COLO668 (cell line): ENCODE data around the gene PLXNA2.

Experiments used
- DNase-seq: peaks from one replicate; lab custom pipeline; 2025; ENCODE audit not compliant: unreplicated experiment; lab: John Stamatoyannopoulos, UW

The PLXNA2 gene

DNA sequence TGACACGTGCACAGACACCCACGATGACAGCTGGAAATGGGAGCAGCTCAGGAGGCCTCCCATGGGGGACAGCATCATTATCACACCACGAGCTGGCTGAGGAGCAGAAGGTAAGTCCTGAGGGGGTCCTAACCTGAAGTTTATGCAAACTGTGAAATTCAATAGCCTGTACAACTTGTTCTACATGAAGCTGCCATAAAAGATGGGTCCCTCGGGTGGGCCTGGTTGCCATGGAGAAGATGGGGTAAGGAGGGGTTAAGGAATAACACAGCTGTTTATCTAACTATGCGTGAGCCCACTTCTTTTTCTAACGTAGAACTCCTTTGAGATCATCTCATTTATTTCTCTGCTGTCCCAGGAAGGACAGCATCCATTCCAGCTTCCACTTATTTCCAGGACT, 169.8 kb downstream of the PLXNA2 start:
- no peak for DNase-seq

DNA sequence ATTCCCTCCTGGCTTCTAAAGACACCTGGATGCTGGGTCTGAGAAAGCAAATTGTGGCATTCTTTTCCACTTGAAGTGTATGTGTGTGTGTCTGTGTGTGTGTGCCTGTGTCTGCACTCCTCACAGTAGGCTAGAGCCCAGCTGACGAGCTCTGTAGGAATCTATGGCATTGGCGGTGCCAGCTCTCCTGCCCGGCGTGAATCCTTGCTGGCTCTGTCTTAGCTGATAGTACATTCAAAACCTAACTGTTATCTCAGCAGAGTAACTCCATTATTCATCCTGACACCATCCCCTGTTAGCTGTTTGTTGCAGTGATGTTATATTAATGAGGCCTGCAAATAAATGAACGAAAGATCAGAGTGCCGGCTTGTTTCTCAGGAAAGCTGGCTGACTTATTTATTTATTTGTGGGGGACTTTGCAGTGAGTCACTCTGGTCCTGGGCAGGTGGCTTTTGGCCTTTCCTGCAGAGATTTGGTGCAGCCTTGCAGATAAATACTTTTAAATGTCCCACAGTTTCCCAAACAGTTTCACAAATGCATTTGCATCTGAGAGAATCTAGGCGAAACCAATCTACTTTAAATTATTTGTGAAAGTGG, 172.7 kb downstream of the PLXNA2 start:
- DNase-seq: no peak

DNA sequence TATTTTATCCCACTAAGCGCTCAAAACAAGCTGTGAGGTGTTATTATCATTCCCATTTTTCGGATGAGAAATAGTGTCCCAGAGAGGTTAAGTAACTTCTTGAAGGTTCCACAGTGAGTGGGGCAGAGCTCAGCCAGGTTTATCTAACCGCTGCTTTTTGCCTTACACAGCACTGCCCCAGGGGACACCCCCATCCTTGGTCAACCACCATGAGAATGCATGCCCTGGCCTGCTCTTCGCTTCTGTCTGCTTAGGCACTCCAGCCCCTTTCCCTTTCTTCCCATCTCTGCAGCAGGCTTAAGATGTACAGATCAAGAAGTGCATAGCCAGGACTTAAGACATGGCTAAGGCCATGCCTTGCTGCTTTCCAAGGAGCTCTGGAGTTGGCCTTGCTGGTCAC, 174.3 kb downstream of the PLXNA2 start:
- DNase-seq: no peak

DNA sequence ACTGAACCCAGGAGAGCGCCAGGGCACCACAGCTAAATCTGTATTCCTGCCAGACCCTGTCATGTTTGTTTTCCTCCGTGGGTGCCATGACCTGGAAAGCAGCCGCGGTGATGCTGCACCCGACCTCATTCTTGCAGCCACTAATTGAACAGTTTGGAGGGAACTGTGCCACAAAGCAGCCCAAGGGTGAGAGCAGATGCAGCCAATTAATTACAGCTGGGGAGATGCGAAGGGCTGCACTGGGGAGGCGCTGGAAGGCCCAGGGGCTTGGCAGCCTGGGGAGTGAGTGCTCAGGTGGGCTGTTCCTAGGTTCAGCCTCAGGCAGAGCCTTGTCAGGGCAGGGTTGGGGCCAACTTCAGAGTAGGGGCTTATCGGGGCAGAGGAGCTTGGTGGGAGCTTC, 174.9 kb downstream of the PLXNA2 start:
- DNase-seq: no peak

DNA sequence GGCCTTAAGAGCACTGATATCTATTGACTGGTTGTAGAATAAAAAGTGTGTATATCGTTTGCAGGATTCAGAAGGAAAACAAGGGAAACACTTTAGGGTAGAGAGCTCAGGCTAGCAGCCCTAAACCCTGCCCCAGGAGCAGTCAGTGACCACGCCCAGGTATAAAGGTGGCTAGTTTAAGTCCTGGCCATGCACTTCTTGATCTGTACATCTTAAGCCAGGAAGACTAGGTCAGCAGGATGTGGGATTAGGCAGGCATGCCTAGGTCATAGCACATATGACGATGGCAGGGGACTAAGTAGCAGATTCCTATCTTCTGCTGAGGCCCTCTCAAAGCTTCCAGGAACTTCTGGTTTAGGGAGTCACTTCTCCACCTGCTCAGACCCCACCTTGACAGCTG, 175.3 kb downstream of the PLXNA2 start:
- no peak for DNase-seq

DNA sequence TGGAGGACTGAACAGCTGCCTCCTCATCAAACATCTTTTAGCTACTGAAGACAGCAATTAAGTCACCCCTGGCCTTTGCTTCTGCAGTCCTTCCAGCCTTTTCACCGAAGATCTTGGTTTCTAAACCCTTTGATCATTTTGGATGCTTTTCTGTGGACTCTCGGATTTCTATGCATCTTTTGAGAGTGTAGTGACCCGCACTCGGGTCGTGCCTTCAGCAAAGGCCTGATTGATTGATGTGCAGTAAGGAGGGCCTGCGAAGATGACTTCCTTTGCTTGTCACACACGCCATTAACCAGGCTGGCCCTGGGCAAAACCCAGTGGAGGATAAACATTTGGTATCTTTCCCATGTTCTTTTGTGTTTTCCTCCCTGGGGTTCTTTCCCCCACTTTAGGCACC, 175.8 kb downstream of the PLXNA2 start:
- DNase-seq: no peak

DNA sequence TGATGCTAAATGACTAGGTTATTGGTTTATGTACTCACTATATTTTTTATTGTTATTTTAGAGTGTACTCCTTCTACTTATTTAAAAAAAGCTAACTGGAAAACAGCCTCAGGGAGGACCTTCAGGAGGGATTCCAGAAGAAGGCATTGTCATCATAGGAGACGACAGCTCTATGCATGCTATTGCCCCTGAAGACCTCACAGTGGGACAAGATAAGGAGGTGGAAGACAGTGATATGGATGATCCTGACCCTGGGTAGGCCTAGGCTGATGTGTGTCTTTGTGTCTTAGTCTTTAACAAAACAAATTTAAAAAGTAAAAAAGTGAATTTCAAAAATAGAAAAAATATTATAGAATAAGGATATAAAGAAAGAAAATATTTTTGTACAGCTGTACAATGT, 177.6 kb downstream of the PLXNA2 start:
- DNase-seq: no peak

DNA sequence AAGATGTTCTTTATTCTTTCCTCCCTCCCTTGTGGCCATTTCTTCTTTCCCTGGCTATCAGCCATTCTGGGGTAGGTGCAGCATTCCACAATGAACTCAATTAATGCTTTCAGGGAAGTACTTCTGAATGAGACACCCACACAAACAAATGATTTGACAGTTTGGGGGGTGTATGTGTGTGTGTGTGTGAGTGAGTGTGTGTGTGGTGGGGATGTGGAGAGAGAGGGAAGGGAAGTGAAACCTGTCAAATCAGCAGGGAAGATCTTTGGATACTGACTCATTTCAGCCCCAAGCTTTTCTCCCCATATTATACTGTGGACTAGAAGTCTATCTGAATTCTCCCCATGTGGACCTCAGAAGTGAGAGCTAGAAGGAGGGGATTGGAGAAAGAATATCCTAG, 178.3 kb downstream of the PLXNA2 start:
- no peak for DNase-seq

DNA sequence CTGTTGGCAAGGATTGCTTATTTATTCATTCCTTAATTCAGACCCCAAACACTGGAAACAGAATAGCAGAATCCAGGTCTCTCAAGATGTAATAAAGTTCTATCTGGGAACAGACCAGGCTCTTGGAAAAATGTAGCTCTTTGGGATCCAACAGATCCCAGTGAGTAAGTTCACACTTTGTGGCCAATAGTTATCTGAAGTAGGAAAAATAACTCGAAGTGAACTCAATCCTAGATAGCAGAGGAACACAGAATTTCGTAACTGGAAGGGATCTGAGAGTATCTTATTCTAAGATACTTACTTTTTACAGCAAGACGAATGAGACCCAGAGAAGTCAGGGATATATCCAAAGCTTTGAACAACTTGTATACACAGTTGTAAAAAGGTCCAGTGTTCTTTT, 182.6 kb downstream of the PLXNA2 start:
- no peak for DNase-seq

DNA sequence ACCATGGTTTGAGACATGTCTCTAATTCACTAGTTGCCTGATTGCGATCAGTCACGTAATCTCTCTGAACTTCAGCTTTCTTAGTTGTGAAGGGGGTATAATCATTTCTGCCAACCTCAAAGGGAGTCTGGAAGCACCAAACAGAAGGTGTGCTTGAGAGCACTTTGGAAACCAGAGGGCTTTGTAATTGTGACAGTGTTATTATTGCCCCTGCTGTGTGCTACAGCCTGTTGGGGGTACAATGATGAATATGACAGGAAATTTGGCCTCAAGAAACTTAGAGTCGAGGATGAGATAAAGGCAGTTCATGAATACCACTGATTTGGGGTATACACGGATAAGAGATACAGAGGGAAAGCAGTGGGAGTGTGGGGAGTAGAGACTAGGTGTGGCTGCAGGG, 183.1 kb downstream of the PLXNA2 start:
- no peak for DNase-seq

DNA sequence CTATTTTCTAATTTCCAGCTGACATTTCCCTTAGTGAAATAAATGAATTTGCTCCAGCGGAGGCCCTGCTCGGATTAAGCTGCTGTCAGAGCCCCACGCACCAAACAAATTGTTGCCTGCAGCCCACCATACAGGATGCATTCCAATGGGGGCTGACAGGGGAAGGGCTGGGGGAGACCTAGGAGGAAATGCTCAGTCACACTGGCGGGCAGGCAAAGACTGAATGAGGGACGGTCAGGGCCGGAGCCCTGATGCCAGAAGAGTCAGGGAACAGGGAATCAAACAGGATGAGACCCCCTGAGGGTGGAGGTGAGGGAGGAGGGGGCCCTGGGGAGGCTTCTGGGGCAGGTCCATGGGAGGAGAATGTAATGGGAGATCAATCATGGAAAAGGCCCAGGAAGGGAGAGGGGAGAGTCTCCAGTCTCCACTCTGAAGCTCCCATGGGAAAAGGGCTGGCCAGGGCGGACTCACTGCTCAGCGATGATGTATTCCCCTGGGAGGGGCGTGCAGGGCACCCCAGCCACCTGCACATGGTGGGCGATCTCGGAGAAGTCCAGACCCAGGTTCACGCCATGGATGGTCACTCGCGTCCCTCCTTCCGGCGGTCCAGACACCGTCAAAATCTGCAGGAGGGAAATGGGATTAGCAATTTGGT, 183.8 kb downstream of the PLXNA2 start:
- no peak for DNase-seq

DNA sequence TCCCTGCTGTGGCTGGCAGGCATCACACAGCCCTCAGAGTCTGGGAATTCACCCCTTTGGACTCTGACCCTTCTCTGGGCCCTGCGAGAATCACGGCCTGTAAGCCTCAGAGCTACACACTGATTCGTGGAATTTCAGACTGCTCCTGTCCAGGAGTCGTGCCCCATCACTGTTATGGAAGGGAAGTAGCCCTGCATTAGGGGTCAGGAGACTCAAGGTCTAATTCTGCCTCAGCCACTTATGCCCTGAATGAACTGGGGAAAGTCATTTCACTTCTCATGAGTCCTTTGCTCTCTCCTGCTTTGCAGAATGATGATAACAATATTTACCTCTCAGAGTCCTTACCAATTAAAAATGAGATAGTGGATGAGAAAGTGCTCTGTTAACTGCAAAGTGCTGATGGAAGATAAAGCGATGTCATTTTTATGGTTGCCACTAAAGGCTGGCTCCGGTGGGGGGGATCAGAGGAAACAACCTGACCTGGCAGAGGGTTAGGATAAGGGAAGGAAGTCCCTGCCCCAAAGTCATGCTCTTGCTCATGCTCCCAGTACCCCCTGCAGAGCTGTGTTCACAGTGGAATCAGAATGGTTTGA, 184.7 kb downstream of the PLXNA2 start:
- no peak for DNase-seq

DNA sequence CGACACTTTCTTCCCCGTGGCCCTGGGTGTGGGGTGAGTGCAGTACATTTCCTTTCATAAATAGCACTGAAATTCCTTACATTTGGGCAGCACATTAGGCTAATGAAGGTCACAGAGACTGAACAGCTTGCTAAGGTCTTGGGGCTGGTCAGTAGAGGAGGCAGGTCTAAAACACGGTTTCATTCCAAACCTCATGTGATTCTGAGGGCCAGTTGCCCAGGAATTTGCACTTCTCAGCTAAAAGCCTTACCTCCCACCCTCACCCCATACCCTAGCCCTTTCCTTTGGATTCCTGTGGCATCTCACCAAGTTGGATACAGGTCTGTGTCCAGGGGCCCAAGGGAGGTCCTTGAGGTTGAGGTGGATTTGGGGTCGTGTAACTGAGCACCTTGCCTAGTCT, 185.4 kb downstream of the PLXNA2 start:
- DNase-seq: no peak

DNA sequence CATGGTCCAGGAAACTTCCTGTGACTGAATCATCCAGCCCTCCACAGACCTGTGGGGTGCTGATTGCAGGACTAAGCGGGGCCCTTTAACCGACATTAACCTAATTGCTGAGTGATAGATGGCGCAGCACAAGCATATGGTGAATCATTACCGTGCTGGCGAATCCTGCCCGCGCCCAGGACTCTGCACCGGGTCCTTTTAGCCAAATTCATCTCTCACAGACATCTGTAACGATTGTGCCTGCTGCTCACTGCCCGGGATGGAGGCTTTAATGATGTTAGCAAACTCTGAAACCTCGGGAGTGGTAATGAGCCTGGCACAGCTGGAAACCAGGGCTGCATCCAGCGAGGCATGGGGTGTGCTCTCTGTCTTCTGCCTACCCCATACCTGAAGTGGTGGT, 185.9 kb downstream of the PLXNA2 start:
- no peak for DNase-seq

DNA sequence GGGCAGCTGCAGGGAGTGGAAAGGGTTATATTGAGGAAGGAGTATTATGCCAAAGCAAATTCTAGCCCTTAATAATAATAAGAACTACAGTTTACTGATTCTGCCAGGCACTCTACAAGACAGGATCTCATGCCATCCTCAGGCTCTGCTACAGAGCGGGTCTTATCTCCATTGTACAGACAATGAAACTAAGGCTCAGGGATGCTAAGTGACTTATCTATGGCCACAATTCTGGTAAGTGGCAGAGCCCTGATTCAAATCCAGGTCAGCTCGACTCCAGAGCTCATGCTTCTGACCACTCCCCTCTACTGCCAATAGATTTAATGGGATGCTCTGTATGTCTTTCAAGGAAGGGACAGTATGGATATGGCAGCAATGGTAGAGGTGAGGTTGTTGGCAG, 187.1 kb downstream of the PLXNA2 start:
- no peak for DNase-seq

DNA sequence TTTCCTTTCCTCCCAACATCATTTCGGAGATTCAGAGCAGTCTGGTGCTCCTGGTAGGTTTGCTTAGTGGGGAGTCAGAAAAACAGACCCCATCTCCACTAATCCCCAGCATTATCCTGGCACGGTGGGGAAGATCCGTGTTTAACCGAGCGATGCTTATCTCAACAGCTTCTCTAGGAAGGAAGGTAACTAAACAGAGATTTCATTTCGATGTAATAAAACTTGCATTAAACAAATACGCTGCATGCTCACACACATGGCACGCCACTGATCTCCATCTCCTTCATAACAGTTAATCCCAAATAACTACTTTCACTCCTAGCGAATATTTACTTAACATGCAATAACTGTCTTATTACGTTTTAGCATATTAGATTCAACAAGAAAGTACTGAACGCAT, 188.6 kb downstream of the PLXNA2 start:
- DNase-seq: no peak

DNA sequence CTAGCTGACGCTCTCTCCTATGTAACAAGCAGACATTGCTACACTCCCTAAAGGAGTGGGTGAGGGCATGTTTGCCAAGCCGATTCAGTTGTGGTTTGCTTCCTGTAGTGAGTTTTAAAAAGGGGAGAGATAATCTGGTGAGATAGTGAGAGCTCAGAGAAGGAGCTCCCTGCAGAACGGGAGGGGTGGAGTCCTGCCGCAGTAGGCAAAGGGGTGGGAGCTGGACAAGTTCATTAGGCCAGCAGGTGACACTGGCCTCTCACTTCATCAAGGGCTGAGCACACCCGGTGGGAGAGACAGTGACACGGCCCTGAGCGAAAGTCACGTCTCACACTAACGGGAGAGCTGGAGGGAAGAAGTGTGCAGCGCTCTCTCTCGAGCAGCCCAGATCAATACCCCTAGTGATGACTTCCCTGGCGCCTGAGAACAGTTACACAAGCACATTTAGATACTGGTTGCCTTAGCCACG, 189.2 kb downstream of the PLXNA2 start:
- DNase-seq: no peak

DNA sequence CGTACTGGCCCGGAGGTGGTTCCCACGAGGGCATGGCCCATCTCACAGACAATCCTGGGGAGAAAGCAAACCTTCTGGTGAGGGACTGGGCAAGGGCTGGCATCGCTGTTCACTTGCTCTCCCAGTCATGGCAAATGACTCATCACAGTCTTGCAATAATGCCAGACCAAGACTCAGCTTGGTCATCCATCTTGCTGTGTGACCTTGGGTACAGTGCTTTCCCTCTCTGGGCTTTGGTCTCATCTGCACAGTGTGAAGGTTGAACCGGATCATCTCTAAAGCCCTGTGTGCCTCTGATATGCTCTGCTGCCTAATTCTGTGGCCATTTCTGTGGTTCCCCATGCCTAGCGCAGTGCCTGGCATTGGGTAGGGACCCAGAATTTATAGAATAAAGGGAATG, 189.7 kb downstream of the PLXNA2 start:
- no peak for DNase-seq

DNA sequence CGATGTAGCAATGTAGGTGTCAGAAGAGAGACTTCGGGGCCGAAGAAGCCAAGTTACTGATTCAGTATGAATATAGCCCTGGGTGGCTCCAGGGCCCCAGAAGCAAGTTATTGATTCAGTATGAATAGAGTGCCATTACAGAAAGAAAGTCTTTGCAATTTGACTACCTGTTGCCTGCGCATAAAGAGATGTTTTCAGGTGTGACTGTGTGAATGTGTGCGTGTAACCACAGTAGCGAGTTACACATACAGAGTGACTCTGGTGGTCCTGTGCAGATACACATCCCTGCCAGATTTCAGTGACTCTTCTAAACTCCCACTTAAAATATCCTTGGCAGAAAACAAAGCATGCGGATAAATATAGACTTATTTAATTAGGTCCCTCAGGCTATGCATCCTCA, 190.5 kb downstream of the PLXNA2 start:
- no peak for DNase-seq

DNA sequence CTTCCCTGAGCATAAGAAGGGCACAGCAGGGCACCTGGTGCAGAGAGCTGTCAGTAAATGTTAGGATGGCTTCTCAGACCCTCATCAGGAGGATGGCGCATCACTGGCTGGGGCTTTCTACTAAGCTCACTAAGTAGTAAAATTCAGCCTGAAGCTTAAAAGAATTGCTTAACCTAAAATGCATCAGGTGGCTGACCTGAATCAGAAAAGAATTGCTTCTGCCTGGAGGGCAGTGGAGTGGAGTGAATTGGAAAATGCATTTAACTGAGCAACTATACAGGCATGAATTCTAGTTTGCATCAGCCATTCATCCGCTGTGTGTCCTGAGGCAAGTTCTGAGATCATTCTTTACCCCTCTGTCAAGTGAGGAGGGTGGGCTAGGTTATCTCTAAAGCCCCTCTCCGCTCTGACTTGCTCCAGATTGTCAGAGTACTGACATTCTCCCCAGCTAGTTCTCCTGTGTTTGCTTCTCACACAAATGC, 191.2 kb downstream of the PLXNA2 start:
- DNase-seq: no peak

DNA sequence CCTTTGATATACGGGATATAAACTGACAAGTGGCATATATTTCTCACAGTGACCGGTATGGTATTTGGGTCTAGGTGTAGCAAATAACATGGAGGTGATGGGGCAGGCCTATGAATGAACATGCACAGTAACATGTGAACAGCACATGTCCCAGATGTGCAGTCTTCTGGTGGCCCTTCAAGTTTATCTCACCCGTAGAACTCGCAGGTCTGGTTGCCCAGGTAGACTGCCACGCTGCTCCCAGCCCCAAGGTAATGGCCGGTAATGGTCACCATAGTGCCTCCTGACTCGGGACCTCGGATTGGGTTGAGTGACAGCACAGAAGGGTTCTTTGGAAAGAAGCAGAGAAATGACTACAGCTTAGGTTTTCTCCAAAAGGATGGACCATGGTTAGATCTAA, 192.0 kb downstream of the PLXNA2 start:
- DNase-seq: no peak

DNA sequence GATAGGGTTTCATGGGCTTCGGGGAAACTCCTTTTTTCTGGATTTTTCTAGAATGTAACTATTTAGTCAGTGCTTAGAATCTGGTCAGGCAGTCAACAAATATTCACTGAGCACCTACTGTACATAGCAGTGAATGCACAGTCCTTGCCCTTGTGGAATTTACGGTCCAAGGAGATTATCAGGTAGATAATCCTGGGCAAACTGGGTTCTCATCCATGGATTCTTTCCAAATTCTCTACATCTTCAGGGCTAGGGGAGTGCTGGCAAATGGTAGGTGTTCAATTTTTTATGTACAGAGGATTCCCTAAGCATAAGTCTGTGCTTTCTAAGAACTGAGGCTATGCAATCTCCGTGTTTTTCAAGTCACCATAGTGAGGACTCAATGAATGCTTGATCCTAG, 192.5 kb downstream of the PLXNA2 start:
- DNase-seq: no peak

DNA sequence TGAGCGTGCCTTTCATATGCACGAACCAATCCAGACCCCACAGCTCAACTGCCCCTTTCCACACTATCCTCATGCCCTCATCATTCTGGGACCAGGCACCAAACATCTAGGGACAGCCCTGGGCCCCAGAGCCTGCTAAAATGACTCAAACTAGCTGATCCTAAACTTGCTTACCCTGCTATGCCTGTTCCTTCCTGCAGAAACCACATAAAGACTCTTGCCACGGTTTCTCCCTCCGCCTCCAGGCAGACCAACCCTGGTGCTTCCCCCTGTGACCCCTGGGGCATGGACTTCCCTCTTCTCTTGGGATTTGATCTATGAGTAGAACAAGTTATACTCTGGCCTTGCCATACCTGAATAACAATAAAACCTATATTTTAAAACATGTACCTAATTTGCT, 195.3 kb downstream of the PLXNA2 start:
- no peak for DNase-seq
